ENCODE measurements around the gene FBXL7.
A peak's percentile ranks its signal among the peaks of the same experiment; 100 is the strongest.

FBXL7 gene

GRCh38 chr5:15499528-15500324 lies at the start of gene FBXL7:
TSS of gene FBXL7 (plus strand) at chr5:15500180.
- TF ChIP-seq MAX (IDR thresholded peaks at IDR 0.05) (peak; percentile 29; the same call in 1 of the 2 replicates), CEBPB (IDR thresholded peaks at IDR 0.05) (no peak)

GRCh38 chr5:15450473-15450872 lies 49.5 kb upstream of the FBXL7 start:
- TF ChIP-seq USF1 (IDR thresholded peaks at IDR 0.05) (no peak), RAD21 (IDR thresholded peaks at IDR 0.05; ENCODE audit: low read depth) (no peak), EGR1 (IDR thresholded peaks at IDR 0.05) (no peak), MAX (IDR thresholded peaks at IDR 0.05) (no peak), TAF1 (IDR thresholded peaks at IDR 0.05; ENCODE audit: low read depth) (no peak), TEAD4 (IDR thresholded peaks at IDR 0.05) (no peak), REST (IDR thresholded peaks at IDR 0.05; ENCODE audit: low read depth) (no peak), YY1 (IDR thresholded peaks at IDR 0.05; ENCODE audit: low read depth) (no peak), CEBPB (IDR thresholded peaks at IDR 0.05) (no peak)

- no peak for TF ChIP-seq NFIC (IDR thresholded peaks at IDR 0.05)
- no peak for TF ChIP-seq REST (IDR thresholded peaks at IDR 0.05; ENCODE audit: low read depth)
- no peak for TF ChIP-seq TAF1 (IDR thresholded peaks at IDR 0.05; ENCODE audit: low read depth)
- no peak for TF ChIP-seq YY1 (IDR thresholded peaks at IDR 0.05; ENCODE audit: low read depth)
These were observed 49.0 kb upstream of the FBXL7 start for GRCh38 chr5:15450949-15451348.

GRCh38 chr5:15452030-15452429 lies 48.0 kb upstream of the FBXL7 start:
- TF ChIP-seq MAX (IDR thresholded peaks at IDR 0.05) = no peak
- no peak for TF ChIP-seq RAD21 (IDR thresholded peaks at IDR 0.05; ENCODE audit: low read depth)
- TF ChIP-seq FOXM1 (IDR thresholded peaks at IDR 0.05; ENCODE audit: borderline replicate concordance, low read depth) = no peak
- no peak for TF ChIP-seq YY1 (IDR thresholded peaks at IDR 0.05; ENCODE audit: low read depth)
- TF ChIP-seq TAF1 (IDR thresholded peaks at IDR 0.05; ENCODE audit: low read depth) = no peak
- no peak for TF ChIP-seq ZBTB7A (IDR thresholded peaks at IDR 0.05; ENCODE audit: low read depth)
- no peak for TF ChIP-seq USF1 (IDR thresholded peaks at IDR 0.05)
- no peak for TF ChIP-seq NFIC (IDR thresholded peaks at IDR 0.05)
- no peak for TF ChIP-seq REST (IDR thresholded peaks at IDR 0.05; ENCODE audit: low read depth)
- TF ChIP-seq TCF12 (IDR thresholded peaks at IDR 0.05; ENCODE audit: low read depth) = no peak
- TF ChIP-seq TEAD4 (IDR thresholded peaks at IDR 0.05) = no peak
- no peak for TF ChIP-seq EGR1 (IDR thresholded peaks at IDR 0.05)
- no peak for TF ChIP-seq CEBPB (IDR thresholded peaks at IDR 0.05)
- TF ChIP-seq CREB1 (IDR thresholded peaks at IDR 0.05; ENCODE audit: low read depth) = no peak
- no peak for TF ChIP-seq EP300 (IDR thresholded peaks at IDR 0.05; ENCODE audit: borderline replicate concordance)

- no peak for TF ChIP-seq CEBPB (IDR thresholded peaks at IDR 0.05)
- TF ChIP-seq YY1 (IDR thresholded peaks at IDR 0.05; ENCODE audit: low read depth) = no peak
- no peak for TF ChIP-seq FOXM1 (IDR thresholded peaks at IDR 0.05; ENCODE audit: borderline replicate concordance, low read depth)
- TF ChIP-seq CREB1 (IDR thresholded peaks at IDR 0.05; ENCODE audit: low read depth) = no peak
- TF ChIP-seq USF1 (IDR thresholded peaks at IDR 0.05) = no peak
- no peak for TF ChIP-seq TAF1 (IDR thresholded peaks at IDR 0.05; ENCODE audit: low read depth)
- TF ChIP-seq NFIC (IDR thresholded peaks at IDR 0.05) = no peak
- no peak for TF ChIP-seq MAX (IDR thresholded peaks at IDR 0.05)
- no peak for TF ChIP-seq RAD21 (IDR thresholded peaks at IDR 0.05; ENCODE audit: low read depth)
- no peak for TF ChIP-seq ZBTB7A (IDR thresholded peaks at IDR 0.05; ENCODE audit: low read depth)
- no peak for TF ChIP-seq TEAD4 (IDR thresholded peaks at IDR 0.05)
- no peak for TF ChIP-seq TCF12 (IDR thresholded peaks at IDR 0.05; ENCODE audit: low read depth)
- TF ChIP-seq EGR1 (IDR thresholded peaks at IDR 0.05) = no peak
- no peak for TF ChIP-seq REST (IDR thresholded peaks at IDR 0.05; ENCODE audit: low read depth)
- no peak for TF ChIP-seq EP300 (IDR thresholded peaks at IDR 0.05; ENCODE audit: borderline replicate concordance)
These were observed 47.2 kb upstream of the FBXL7 start for GRCh38 chr5:15452781-15453180.

Data from Ishikawa (cell line).